KMS-11 (cell line): Measurements from ENCODE around the gene CASTOR1.

Source experiments
- H2AFZ ChIP-seq: fragments of 200-600 bp; sonication (generic); 2 replicates; pipeline ENCODE4 v1.6.1; 2016; ENCODE audit warnings: antibody characterized with exemption, mixed run types, low read depth
- H3K27ac ChIP-seq: fragments of 200-600 bp; sonication (generic); 2 replicates; pipeline ENCODE4 v1.6.1; 2016; ENCODE audit warnings: mild to moderate bottlenecking, mixed run types
- H3K27me3 ChIP-seq: fragments of 200-600 bp; sonication (generic); 2 replicates; pipeline ENCODE4 v1.6.1; 2017; ENCODE audit warnings: mild to moderate bottlenecking, low read depth, mixed run types, moderate library complexity; ENCODE audit not compliant: insufficient read depth
- H3K36me3 ChIP-seq: fragments of 200-600 bp; sonication (generic); 2 replicates; pipeline ENCODE4 v1.6.1; 2017; ENCODE audit warnings: mild to moderate bottlenecking, mixed run types; ENCODE audit not compliant: insufficient read depth
- H3K4me1 ChIP-seq: fragments of 200-600 bp; sonication (generic); 2 replicates; pipeline ENCODE4 v1.6.1; 2016; ENCODE audit warnings: mild to moderate bottlenecking, low read depth, mixed run types; ENCODE audit not compliant: poor library complexity, severe bottlenecking
- H3K4me2 ChIP-seq: fragments of 200-600 bp; sonication (generic); 2 replicates; pipeline ENCODE4 v1.7.0; 2016; ENCODE audit warnings: mild to moderate bottlenecking, mixed run types
- H3K4me3 ChIP-seq: fragments of 200-600 bp; sonication (generic); IDR thresholded peaks from 2 replicates; pipeline ENCODE4 v1.6.1; 2017; ENCODE audit warnings: low read depth, low read length, mixed read lengths; ENCODE audit not compliant: insufficient read depth
- H3K79me2 ChIP-seq: fragments of 200-600 bp; sonication (generic); 2 replicates; pipeline ENCODE4 v1.6.1; 2016; ENCODE audit warnings: low read depth, mixed run types; ENCODE audit not compliant: insufficient read depth
- H3K9ac ChIP-seq: fragments of 200-600 bp; sonication (generic); 2 replicates; pipeline ENCODE4 v1.6.1; 2016; ENCODE audit warnings: mild to moderate bottlenecking, mixed run types
- H4K20me1 ChIP-seq: fragments of 200-600 bp; sonication (generic); 2 replicates; pipeline ENCODE4 v1.6.1; 2016; ENCODE audit warnings: mild to moderate bottlenecking, mixed run types; ENCODE audit not compliant: insufficient read depth
- CTCF ChIP-seq: fragments of 200-600 bp; sonication (generic); conservative IDR thresholded peaks from 2 replicates; pipeline ENCODE4 v1.6.1; 2017; ENCODE audit warnings: low read depth, mild to moderate bottlenecking, antibody characterized with exemption, low read length, moderate library complexity, mixed read lengths

CASTOR1 gene

DNA sequence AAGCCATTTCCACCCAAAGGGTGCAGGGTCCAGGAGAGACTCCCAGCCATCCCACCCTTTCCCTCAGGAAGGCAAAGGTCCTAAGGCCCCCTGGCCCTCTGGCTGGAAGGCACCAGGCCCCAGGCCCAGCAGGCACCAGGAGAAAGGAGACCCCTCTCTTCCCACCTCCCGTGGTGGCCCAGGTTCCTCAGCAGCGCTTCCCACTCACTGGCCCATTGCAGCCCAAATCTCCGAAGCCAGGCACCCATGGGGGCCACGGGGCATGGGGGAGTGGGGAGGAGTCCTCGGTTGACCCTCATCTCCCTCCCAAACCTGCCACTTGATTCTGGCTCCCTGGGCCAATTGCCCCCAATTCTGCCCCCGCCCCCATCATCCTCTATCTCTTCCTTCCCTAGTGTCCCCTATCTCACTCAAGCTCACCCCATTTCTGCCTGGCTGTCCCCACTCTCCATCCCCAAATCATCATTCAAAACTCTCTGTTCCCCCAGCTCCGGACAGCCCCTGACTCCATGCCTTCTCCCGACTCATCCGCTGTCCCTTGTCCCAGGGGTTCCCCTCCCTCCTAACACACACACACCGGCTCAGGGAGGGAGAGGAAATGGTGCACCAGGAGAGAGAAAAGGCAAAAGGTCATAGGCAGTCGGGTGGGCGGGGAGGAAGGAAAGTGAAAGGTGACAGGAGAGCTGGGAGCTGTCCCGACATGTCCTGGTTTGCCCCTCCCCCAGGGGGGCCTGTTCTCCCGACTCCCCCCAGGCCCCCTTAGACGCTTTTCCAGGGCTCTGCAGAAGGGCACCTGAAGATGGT, 43.9 kb downstream of the CASTOR1 start:
- TF ChIP-seq CTCF, result no peak
- Histone ChIP-seq H3K79me2 (no peaks in the 10 kb centered on the region), H4K20me1 (no peaks in the 10 kb centered on the region), H3K4me3 (no peak overlapping the region), H3K4me1 (no peaks in the 10 kb centered on the region), H3K9ac (no peak overlapping the region), H3K27ac (no peak overlapping the region), H3K4me2 (no peak overlapping the region), H3K36me3 (no peaks in the 10 kb centered on the region), H2AFZ (no peak overlapping the region), H3K27me3 (peaks cover 48% of the 10 kb centered on the region)

DNA sequence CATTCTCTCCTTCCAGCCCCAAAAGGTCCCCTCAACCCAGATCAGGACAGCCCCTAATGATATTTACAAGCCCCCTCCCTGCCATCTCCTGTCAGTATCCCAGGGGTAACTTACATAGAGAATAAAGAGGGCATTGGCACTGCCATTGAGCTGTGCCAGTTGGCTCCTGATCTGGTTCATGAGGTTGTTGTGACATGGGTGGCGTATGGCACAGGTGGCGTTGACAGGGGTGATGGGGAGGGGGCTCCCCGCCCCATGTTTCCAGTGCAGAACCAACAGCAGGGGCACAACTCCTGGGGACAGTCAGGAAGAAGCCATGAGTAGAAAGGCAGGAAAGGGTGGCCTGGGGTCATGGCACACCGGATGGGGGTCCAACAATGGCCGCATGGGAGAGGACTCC, 44.7 kb downstream of the CASTOR1 start:
- no peak overlapping the region for H2AFZ ChIP-seq
- TF ChIP-seq CTCF, result no peak
- no peak overlapping the region for H3K4me2 ChIP-seq
- H3K4me3 ChIP-seq, result no peak overlapping the region
- H3K4me1 ChIP-seq, result no peaks in the 10 kb centered on the region
- no peaks in the 10 kb centered on the region for H3K79me2 ChIP-seq
- H3K36me3 ChIP-seq, result no peaks in the 10 kb centered on the region
- H4K20me1 ChIP-seq, result no peaks in the 10 kb centered on the region
- no peak overlapping the region for H3K9ac ChIP-seq
- H3K27ac ChIP-seq, result no peak overlapping the region
- H3K27me3 ChIP-seq, result peaks cover 48% of the 10 kb centered on the region

DNA sequence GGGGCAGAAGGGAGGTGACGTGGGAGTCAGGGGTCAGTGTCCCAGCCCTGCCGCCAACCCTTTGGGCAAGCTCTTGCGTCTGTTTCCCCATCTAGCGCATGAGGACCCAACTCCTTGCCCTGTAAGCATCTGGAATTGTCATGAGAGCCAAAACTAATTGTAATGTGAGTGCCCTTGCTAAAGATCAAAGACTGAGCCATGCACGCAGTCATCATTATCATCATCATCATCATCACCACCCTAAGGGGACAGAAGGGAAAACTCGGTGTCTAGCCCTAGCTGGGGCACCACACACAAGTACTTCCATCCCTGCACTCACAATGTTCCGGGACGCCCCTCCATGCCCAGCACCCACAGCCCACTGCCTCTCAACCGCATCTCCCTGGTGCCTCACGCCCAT, 45.2 kb downstream of the CASTOR1 start:
- no peak overlapping the region for H3K4me3 ChIP-seq
- TF ChIP-seq CTCF, result no peak
- H3K27ac ChIP-seq, result no peak overlapping the region
- H3K4me2 ChIP-seq, result no peak overlapping the region
- no peaks in the 10 kb centered on the region for H3K36me3 ChIP-seq
- H3K79me2 ChIP-seq, result no peaks in the 10 kb centered on the region
- H3K4me1 ChIP-seq, result no peaks in the 10 kb centered on the region
- no peak overlapping the region for H3K9ac ChIP-seq
- no peak overlapping the region for H2AFZ ChIP-seq
- peaks cover 46% of the 10 kb centered on the region for H3K27me3 ChIP-seq
- H4K20me1 ChIP-seq, result no peaks in the 10 kb centered on the region

DNA sequence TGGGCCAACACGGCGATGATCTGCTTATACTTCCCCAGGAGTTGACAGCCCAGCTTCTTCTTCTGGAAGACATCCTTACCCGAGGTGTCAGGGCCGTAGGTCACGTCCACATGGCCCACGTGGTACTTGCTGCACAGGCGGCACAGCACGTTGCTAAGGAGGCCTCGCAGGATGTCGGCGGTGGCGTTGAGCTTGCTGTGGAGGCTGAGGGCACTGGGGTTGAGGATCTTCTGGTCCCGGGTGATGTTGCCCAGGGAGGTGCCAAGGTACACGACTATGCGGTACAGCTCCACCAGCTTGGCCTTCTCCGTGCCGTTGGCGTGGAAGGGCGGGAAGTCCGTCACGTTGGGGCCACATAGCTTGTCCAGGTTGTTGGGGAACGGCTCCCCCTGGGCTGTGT, 45.6 kb downstream of the CASTOR1 start:
- H4K20me1 ChIP-seq, result no peaks in the 10 kb centered on the region

More for the DNA sequence above, 45.6 kb downstream of the CASTOR1 start:
- H3K4me3 ChIP-seq, result no peak overlapping the region
- no peak overlapping the region for H3K4me2 ChIP-seq
- no peak overlapping the region for H2AFZ ChIP-seq
- no peaks in the 10 kb centered on the region for H3K79me2 ChIP-seq
- no peak for TF ChIP-seq CTCF
- no peak overlapping the region for H3K9ac ChIP-seq
- H3K36me3 ChIP-seq, result no peaks in the 10 kb centered on the region
- H3K4me1 ChIP-seq, result no peaks in the 10 kb centered on the region
- H3K27me3 ChIP-seq, result peaks cover 46% of the 10 kb centered on the region
- no peak overlapping the region for H3K27ac ChIP-seq
